GM12864 (cell line): ENCODE results near the gene SPATS2.

Experiments used
- DNase-seq: peaks from one replicate; pipeline ENCODE4 v3.0.0-alpha.2; 2011; ENCODE audit warnings: low read depth
- H3K4me3 ChIP-seq: 2 replicates; pipeline ENCODE4 v1.5.1; 2011; ENCODE audit warnings: mild to moderate bottlenecking, low read depth, low read length, control low read depth
- TF ChIP-seq, protein P1 (sequence below): IDR thresholded peaks from 2 replicates; pipeline ENCODE4 v1.5.1; 2011; ENCODE audit warnings: low read depth, mild to moderate bottlenecking, moderate library complexity, low read length, control low read depth, inconsistent platforms; ENCODE audit errors: missing control alignments

SPATS2 gene

DNA sequence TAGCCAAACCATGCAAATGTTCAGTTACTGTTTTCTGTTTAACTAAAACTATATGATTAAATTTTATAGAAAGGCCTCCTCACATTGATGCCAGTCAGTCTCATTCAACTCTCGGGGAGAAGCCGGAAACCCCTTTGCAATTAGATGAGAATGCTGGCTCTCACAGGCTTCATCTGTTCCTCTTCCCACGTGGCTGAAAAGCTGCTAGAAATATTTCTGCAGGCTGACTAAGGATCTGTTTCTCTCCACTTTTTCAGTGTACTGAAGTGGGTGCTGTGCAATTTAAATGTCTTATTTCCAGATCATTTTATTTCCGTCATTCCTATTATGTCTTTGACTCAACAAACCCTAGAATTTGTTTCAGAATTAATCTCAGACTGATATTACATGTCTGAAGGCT is 154.1 kb downstream of the SPATS2 start:
- TF ChIP-seq, protein P1, sequence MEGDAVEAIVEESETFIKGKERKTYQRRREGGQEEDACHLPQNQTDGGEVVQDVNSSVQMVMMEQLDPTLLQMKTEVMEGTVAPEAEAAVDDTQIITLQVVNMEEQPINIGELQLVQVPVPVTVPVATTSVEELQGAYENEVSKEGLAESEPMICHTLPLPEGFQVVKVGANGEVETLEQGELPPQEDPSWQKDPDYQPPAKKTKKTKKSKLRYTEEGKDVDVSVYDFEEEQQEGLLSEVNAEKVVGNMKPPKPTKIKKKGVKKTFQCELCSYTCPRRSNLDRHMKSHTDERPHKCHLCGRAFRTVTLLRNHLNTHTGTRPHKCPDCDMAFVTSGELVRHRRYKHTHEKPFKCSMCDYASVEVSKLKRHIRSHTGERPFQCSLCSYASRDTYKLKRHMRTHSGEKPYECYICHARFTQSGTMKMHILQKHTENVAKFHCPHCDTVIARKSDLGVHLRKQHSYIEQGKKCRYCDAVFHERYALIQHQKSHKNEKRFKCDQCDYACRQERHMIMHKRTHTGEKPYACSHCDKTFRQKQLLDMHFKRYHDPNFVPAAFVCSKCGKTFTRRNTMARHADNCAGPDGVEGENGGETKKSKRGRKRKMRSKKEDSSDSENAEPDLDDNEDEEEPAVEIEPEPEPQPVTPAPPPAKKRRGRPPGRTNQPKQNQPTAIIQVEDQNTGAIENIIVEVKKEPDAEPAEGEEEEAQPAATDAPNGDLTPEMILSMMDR, result no peak
- no peak for DNase-seq
- H3K4me3 ChIP-seq, result no peak overlapping the region

DNA sequence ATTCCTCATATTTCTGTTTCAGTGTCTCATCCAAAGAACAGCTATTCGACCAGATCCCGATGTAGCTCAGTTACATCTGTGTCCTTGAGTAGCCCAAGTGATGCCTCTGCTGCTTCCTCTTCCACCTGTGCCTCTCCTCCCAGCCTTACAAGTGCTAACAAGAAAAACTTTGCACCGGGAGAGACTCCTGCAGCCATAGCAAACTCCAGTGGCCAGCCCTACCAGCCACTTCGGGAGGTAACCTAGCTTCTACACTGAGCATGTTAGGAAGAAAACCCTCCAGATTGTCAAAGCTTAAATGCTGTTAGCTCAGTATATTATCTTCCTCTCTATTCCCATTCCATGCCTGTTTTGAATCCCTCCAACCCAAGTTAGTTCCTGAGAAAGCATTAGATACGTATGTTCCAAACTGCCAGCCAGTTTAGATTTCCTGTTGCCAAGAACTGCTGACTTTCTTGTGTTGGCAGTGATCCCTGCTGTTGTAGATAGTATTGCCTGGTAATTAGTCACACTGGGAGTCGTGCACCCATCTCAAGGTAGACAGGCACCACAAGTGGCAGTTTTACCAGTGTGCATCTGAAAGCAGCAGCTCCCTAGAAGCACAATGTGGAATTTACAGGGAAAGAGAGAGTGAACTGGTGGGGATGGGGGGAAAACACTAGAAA is 157.5 kb downstream of the SPATS2 start:
- no peak for DNase-seq
- H3K4me3 ChIP-seq, result no peak overlapping the region
- TF ChIP-seq, protein P1, result no peak

DNA sequence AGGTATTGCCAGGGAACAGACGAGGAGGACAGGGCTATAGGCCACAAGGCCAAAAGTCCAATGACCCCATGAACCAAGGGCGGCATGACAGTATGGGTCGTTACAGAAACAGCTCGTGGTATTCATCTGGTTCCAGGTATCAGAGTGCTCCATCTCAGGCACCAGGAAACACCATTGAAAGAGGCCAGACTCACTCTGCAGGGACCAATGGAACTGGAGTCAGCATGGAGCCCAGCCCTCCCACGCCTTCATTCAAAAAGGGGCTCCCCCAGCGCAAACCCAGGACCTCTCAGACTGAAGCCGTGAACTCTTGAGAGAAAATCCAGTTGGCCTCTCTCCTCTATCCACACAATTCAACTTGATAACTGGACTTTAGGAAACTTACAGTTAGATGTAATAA is 158.7 kb downstream of the SPATS2 start:
- DNase-seq, result no peak
- TF ChIP-seq, protein P1, result no peak
- no peak overlapping the region for H3K4me3 ChIP-seq

DNA sequence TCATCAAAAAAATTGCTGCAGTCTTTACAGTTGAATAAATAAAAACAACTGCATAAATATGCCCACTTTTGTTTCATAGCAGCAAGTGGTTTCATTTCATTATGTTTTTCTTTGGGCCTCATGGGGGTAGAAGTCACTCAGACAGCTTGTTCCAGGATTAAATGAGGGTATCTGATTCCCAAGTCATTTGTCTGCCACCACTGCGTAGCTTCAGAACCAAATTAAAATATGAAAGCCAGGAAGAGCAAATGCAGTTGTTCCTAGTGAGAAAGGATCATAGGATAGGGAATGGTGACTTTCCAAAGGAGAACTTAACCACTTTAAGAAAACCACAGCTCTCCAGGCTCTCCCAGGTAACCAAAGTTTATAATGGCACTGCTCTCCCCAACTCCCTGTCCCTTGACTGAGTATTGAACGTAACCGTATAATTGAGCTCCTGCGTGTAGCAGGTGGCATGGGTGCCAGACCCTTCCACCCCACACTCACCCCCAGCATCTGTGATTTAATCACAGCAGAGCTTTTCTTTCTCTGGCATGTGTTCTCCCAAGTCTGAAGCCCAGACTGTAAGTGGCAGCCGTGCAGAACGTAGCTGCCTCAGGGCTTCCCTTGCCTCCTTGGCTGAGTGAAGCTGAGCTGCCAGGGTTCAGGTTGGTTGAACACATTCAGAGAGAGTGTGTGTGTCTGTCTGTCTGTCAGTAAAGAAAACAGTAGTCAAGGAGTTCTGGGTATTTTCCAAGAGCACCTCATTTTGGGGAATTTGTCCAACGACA is 160.3 kb downstream of the SPATS2 start:
- TF ChIP-seq, protein P1, result no peak
- H3K4me3 ChIP-seq, result no peak overlapping the region
- no peak for DNase-seq

DNA sequence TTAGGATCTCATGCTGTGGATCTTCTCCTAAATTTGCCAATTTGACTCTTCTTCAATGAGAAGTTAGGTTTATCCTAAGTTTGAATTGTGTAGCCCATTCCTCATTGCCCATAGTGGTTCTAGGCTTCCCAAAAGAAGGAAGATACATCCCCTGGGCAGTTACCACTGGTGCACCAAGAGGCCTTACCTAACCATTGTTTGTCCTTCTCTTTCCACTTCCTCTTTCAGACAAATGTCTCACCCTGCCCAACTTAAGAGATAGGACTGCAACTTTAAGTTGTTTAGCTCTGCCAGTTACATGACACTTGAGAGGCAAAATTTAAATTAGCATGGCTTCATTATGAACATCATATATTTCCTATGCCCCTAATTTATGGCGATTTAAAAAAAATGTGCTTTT is 162.2 kb downstream of the SPATS2 start:
- H3K4me3 ChIP-seq, result no peak overlapping the region
- TF ChIP-seq, protein P1, result no peak
- no peak for DNase-seq

DNA sequence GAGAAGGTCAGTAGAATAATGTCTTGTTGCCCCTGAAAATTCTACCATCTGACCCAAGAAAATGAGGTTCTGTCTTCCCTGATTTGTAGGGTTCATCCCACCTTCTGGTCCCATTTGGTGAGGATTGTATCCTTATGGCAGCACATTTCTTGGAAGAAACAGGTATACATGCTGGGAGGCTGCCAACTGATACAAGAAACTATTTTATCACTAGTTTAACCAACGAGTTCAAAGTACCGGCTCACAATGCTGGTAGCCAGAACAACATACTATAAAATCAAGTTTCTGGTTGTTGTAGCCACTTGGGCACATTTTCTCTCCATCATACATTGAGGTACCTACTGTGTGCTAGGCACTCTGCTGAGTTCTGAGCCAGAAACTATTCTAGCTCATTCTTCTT is 164.5 kb downstream of the SPATS2 start:
- TF ChIP-seq, protein P1, result no peak
- H3K4me3 ChIP-seq, result no peak overlapping the region
- no peak for DNase-seq
